Adrenal gland (tissue), 12 donors: ENCODE results near the gene EYS. TPM values are rescaled to one million over a fixed set of nuclear protein-coding genes. Genes with fewer than 3 reads are reported as not detected.

Source experiments
- DNase-seq, 7 donors: peaks; one replicate each; pipeline ENCODE4 v3.0.0-alpha.2; 2019 to 2020
- H3K27ac ChIP-seq, 5 donors: fragments of 200-600 bp; sonication (generic) in 4 of 5; 1 replicate in 3 of 5; 2 replicates in 2 of 5; pipeline versions ENCODE4 v1.5.1 to v1.8.0; 2016 to 2020; ENCODE audit warnings: mild to moderate bottlenecking in 1 of 5
- H3K27me3 ChIP-seq: fragments of 200-600 bp; 2 replicates; pipeline ENCODE4 v1.8.0; 2021
- H3K36me3 ChIP-seq, 2 donors: fragments of 200-600 bp; replicated peaks in 1 of 2; 1 replicate in 1 of 2; 2 replicates in 1 of 2; pipeline versions ENCODE4 v1.5.1 to v1.8.0; 2018 to 2022
- H3K4me1 ChIP-seq, 2 donors: fragments of 200-600 bp; replicated peaks in 1 of 2; 1 replicate in 1 of 2; 2 replicates in 1 of 2; pipeline versions ENCODE4 v1.5.1 to v1.8.0; 2018 to 2021
- H3K4me3 ChIP-seq, 4 donors: fragments of 200-600 bp; sonication (generic) in 3 of 4; one replicate each; pipeline ENCODE4 v1.5.1; 2016 to 2018
- H3K9me3 ChIP-seq, 3 donors: fragments of 200-600 bp; sonication (generic) in 1 of 3; replicated peaks in 1 of 3; 1 replicate in 2 of 3; 2 replicates in 1 of 3; pipeline versions ENCODE4 v1.5.1 to v1.8.0; 2016 to 2021
- CTCF ChIP-seq, 6 experiments: fragments of 450-650 bp in 4 of 6; fragments of 200-600 bp in 2 of 6; sonication (generic) in 1 of 6; IDR thresholded peaks; 1 replicate in 5 of 6; 2 replicates in 1 of 6; pipeline versions ENCODE4 v1.5.1 to v1.8.0; 2016 to 2021; ENCODE audit warnings: antibody characterized with exemption in 6 of 6, mild to moderate bottlenecking in 2 of 6, moderate library complexity in 1 of 6
- POLR2A ChIP-seq, 2 donors: fragments of 450-650 bp; IDR thresholded peaks; one replicate each; pipeline ENCODE4 v1.6.1; 2017; ENCODE audit warnings: antibody characterized with exemption in 2 of 2, mild to moderate bottlenecking in 2 of 2, moderate library complexity in 1 of 2
- WGBS, 4 donors: extraction: QIAGEN DNeasy Blood & Tissue Kit in 2 of 4; methylation state at CpG; one replicate each; pipeline versions ENCODE4 v1.1.5 to v1.1.7; 2013 to 2017; 5-methylcytosine and 5-hydroxymethylcytosine counted together
- intact Hi-C, 2 donors: fragments of 100-400 bp; cut with DNase I; formaldehyde crosslinking; loops; one replicate each; pipeline versions ENCODE4 v1.14.1 to v1.15.0; 2022 to 2023
- polyA plus RNA-seq, 3 donors: library from polyadenylated mRNA; stranded (reverse); fragments of 200-250 nt in 2 of 3; fragments of 350-450 nt in 1 of 3; fragmentation: Illumina TruSeq in 1 of 3; extraction: RNeasy Lipid Tissue Mini Kit (QIAGEN cat#74804) in 1 of 3; gene quantifications; one replicate each; pipeline ENCODE4 v1.2.3, GENCODE V29; 2013 to 2014
- total RNA-seq, 9 donors: library from RNA; depleted of rRNA in 4 of 9; stranded (reverse); fragments of >200 nt in 4 of 9; fragments of 120-200 nt in 1 of 9; fragmentation: NEBNext Ultra II Directional in 1 of 9; extraction: Animal tissue kit (Norgen Biotek cat#: 25700) in 1 of 9; gene quantifications; one replicate each; pipeline versions ENCODE4 v1.1.0 to v1.2.4, GENCODE V29; 2013 to 2023
- donor health status: healthy with polysubstance abuse.
- donor health status: Bipolar disorder and iron deficiency.
- donor health status: DM: yes; HTN: yes; CAD: no.
- donor health status: DM: no; HTN: no; CAD: no.
- donor health status: DM: no; HTN: no; CAD: no.
- donor health status: DM: yes; HTN: yes; CAD: no.

Gene EYS
- total and polyA plus RNA-seq, 12 donors, result 0.03 to 3.1 (median 0.18) TPM; not detected in 7

GRCh38 chr6:64000818-64001491, 1706.1 kb downstream of the EYS start:
- no peaks in the 10 kb centered on the region for H3K4me1 ChIP-seq
- H3K36me3 ChIP-seq, result no peaks in the 10 kb centered on the region
- H3K9me3 ChIP-seq, result no peaks in the 10 kb centered on the region
- H3K27me3 ChIP-seq, result no peaks in the 10 kb centered on the region
- WGBS, 4 donors, result 82 to 89% (median 85%) methylated on average over 5 of the region's 5 CpGs
- no peak overlapping the region for H3K4me3 ChIP-seq
- intact Hi-C loops, result no loop called here
- no peak for TF ChIP-seq POLR2A (IDR thresholded peaks at IDR 0.05)
- no peak for TF ChIP-seq CTCF (IDR thresholded peaks at IDR 0.05)
- peak in 2 of 7 donors; percentile 1 to 22 for DNase-seq
- no peak overlapping the region for H3K27ac ChIP-seq

DNA sequence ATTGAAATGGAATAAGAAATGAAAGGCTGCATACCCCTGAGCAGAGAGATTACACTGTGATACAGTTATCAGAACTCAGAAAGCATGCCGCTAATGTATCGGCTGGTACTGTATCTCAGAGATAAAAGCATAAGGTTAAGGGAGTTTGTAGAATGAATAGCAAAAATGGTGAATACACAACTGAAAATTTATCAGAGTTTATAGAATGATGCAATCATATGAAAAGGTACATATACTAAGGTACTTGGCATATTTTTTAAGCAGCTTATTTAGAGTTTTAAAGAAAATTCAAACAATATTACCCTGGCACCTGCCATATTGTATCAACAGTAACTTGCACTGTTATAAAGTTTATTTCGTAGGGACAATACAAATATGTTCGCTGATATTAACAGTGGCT, 1707.4 kb downstream of the EYS start:
- Histone ChIP-seq H3K9me3 (no peaks in the 10 kb centered on the region), H3K27ac (no peak overlapping the region), H3K4me1 (no peaks in the 10 kb centered on the region), H3K4me3 (no peak overlapping the region), H3K36me3 (no peaks in the 10 kb centered on the region), H3K27me3 (no peaks in the 10 kb centered on the region)
- no peak for DNase-seq
- intact Hi-C loops, result no loop called here
- 91 to 96% (median 93%) methylated on average over 4 of the region's 4 CpGs for WGBS, 4 donors
- no peak for TF ChIP-seq CTCF (IDR thresholded peaks at IDR 0.05)
- TF ChIP-seq POLR2A (IDR thresholded peaks at IDR 0.05), result no peak

- Histone ChIP-seq H3K9me3 (no peaks in the 10 kb centered on the region), H3K4me3 (no peak overlapping the region), H3K27ac (no peak overlapping the region), H3K27me3 (no peaks in the 10 kb centered on the region), H3K4me1 (no peaks in the 10 kb centered on the region), H3K36me3 (no peaks in the 10 kb centered on the region)
- TF ChIP-seq POLR2A (IDR thresholded peaks at IDR 0.05) (no peak), CTCF (IDR thresholded peaks at IDR 0.05) (no peak)
- DNase-seq, result no peak
- intact Hi-C loops, result no loop called here
- WGBS, 4 donors, result 65 to 79% (median 70%) methylated on average over 3 of the region's 3 CpGs
These were observed 1708.0 kb downstream of the EYS start for GRCh38 chr6:63998991-63999390.

DNA sequence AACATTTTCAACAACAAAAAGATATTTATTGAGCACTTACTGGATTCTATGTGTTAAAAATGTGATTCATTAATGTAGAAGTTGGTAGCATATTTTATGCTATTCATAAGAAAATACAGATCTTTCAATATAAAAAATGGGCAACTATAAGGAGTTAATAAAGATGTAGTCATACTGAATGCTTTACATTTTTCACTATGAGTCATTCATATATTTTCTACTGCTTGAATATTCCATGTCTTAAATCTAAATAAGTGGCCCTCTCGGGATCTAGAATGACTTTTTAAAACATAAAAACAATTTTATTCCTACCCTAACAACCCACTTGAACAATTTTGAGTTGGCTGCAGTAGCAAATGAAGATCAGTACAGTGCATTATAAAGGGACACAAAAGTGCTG, 1709.3 kb downstream of the EYS start:
- WGBS, 4 donors, result 46 to 59% (median 55%) methylated on average over 1 of the region's 1 CpG
- H3K4me1 ChIP-seq, result no peaks in the 10 kb centered on the region
- H3K27ac ChIP-seq, result no peak overlapping the region

More for the DNA sequence above, 1709.3 kb downstream of the EYS start:
- intact Hi-C loops, result no loop called here
- DNase-seq, result no peak
- no peaks in the 10 kb centered on the region for H3K9me3 ChIP-seq
- no peaks in the 10 kb centered on the region for H3K27me3 ChIP-seq
- TF ChIP-seq POLR2A (IDR thresholded peaks at IDR 0.05) (no peak), CTCF (IDR thresholded peaks at IDR 0.05) (no peak)
- H3K4me3 ChIP-seq, result no peak overlapping the region
- no peaks in the 10 kb centered on the region for H3K36me3 ChIP-seq
